ENCODE results near the gene TWF1.

GRCh38 chr12:43749016-43749415, 57.1 kb downstream of the TWF1 start:
- TF ChIP-seq CEBPB (IDR thresholded peaks at IDR 0.05; ENCODE audit: low read depth, low read length): no peak
- TF ChIP-seq NFE2L2 (IDR thresholded peaks at IDR 0.05; ENCODE audit: low read depth, low read length): no peak
- TF ChIP-seq CTCF (conservative IDR thresholded peaks at IDR 0.05; ENCODE audit: low read depth, low read length): no peak
- no peak for TF ChIP-seq POLR2A (IDR thresholded peaks at IDR 0.05; ENCODE audit: low read depth, low read length)
- TF ChIP-seq BHLHE40 (IDR thresholded peaks at IDR 0.05; ENCODE audit: low read depth, low read length): no peak
- TF ChIP-seq USF2 (IDR thresholded peaks at IDR 0.05; ENCODE audit: low read depth, low read length): no peak
- no peak for TF ChIP-seq ELK1 (IDR thresholded peaks at IDR 0.05; ENCODE audit: borderline replicate concordance, low read depth, low read length)
- TF ChIP-seq MAFK (IDR thresholded peaks at IDR 0.05; ENCODE audit: low read depth, low read length): no peak
- TF ChIP-seq FOS (IDR thresholded peaks at IDR 0.05; ENCODE audit: low read depth, low read length): no peak
- TF ChIP-seq RCOR1 (IDR thresholded peaks at IDR 0.05; ENCODE audit: insufficient replicate concordance, low read length): no peak
- TF ChIP-seq MXI1 (IDR thresholded peaks at IDR 0.05; ENCODE audit: borderline replicate concordance, low read depth, low read length): no peak
- no peak for TF ChIP-seq SMC3 (IDR thresholded peaks at IDR 0.05; ENCODE audit: low read depth, low read length)
- TF ChIP-seq CHD1 (IDR thresholded peaks at IDR 0.05; ENCODE audit: low read depth, low read length): no peak
